Measurements from ENCODE around the gene ELP5.

Gene ELP5

GRCh38 chr17:7223375-7223774 lies 28.6 kb upstream of the ELP5 start:
- in situ Hi-C loops (cut with HindIII; ENCODE audit: low sequenced_read_pairs) = no loop called here
- no peak overlapping the region for H3K4me3 ChIP-seq (ENCODE audit: low read depth, low read length)
- no peak for TF ChIP-seq CTCF (IDR thresholded peaks at IDR 0.05; ENCODE audit: low read depth, low read length, missing control alignments)
- no peak for DNase-seq (ENCODE audit: low read depth)

DNA sequence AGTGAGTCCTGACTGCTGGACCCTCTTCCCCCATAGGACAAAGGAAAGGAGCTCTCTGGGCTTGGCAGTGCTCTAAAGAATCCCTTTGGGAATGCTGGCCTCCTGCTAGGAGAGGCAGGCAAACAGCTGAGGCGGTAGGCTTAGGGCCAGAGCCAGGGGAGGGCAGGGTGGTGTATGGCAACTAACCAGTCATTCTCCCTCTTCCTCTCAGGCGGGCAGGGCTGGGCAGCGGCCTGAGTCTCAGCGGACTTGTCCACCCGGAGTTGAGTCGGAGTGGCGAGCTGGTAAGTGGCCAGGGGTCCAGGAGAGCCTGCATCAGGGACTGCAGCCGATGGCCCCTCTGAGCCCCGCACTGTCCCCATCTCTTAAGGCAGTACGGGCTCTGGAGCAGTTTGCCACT lies 27.9 kb upstream of the ELP5 start:
- TF ChIP-seq CTCF (IDR thresholded peaks at IDR 0.05; ENCODE audit: low read depth, low read length, missing control alignments) = no peak
- in situ Hi-C loops (cut with HindIII; ENCODE audit: low sequenced_read_pairs) = no loop called here
- no peak for DNase-seq (ENCODE audit: low read depth)
- H3K4me3 ChIP-seq (ENCODE audit: low read depth, low read length) = no peak overlapping the region

DNA sequence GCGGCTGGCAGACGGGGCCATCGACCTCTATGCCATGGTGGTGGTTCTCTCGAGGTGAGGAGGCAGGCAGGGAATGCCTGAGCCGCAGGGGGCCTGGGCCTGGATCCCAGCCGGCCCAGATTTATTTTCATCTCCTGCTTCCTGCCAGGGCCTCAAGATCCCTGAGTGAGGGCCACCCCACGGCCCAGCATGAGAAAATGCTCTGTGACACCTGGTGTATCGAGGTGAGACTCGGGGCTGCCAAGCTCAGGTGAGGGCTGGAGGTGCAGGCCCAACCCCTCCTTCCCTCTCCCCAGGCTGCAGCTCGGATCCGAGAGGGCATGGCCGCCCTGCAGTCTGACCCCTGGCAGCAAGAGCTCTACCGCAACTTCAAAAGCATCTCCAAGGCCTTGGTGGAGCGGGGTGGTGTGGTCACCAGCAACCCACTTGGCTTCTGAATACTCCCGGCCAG lies 27.3 kb upstream of the ELP5 start:
- in situ Hi-C loops (cut with HindIII; ENCODE audit: low sequenced_read_pairs) = no loop called here
- no peak for TF ChIP-seq CTCF (IDR thresholded peaks at IDR 0.05; ENCODE audit: low read depth, low read length, missing control alignments)
- DNase-seq (ENCODE audit: low read depth) = no peak
- no peak overlapping the region for H3K4me3 ChIP-seq (ENCODE audit: low read depth, low read length)

GRCh38 chr17:7225711-7226331 lies 26.2 kb upstream of the ELP5 start:
- no peak overlapping the region for H3K4me3 ChIP-seq (ENCODE audit: low read depth, low read length)
- no peak for DNase-seq (ENCODE audit: low read depth)
- in situ Hi-C loops (cut with HindIII; ENCODE audit: low sequenced_read_pairs) = no loop called here

DNA sequence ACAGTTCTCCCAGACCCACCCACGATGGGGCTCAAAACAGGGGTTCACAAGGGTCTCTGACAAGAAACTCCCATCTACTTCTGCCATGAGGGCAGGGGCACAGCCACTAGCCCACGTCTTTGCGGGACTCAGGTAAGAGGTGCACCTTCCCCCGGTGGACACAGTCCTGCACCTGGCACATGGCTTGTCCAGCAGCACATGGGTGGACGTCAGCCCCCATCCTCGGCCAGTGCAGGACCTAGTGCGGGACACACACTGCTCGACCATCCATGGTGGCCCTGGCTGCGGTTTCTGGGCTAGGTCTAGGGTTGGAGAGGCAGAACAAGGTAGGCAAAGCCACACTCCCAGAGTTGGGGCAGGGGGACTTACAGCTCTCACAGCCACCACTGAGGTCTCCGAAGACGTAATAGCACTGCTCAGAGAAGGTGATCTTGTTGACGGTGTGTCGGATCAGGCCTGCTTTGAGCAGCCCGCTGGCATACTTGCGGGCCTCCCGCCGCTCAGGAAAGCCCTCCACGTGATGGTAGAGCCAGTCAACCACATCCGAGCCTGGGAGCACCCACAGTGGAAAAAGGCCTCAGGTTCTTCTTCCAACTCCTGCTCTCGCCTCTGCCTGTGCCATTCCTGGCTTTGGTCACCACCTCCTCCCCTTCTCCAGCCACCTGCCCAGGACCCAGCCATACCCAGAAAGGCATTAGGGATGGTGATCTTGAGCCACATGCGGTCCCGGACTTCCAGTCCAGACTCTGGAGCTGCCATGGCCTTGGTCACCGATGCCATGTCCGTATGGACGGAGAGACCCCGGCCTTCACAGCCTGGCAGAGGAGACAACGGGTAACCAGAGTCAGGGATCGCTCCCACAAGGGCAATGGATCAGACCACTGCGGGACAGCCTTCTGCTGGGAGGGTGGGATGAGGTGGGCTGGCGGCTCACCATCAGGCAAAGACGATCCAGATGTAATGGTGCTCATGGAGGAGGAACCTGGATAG lies 25.0 kb upstream of the ELP5 start:
- no peak overlapping the region for H3K4me3 ChIP-seq (ENCODE audit: low read depth, low read length)
- no peak for DNase-seq (ENCODE audit: low read depth)
- TF ChIP-seq CTCF (IDR thresholded peaks at IDR 0.05; ENCODE audit: low read depth, low read length, missing control alignments) = no peak
- in situ Hi-C loops (cut with HindIII; ENCODE audit: low sequenced_read_pairs) = no loop called here

More at GRCh38 chr17:7225711-7226331, 26.2 kb upstream of the ELP5 start:
- no peak for TF ChIP-seq CTCF (IDR thresholded peaks at IDR 0.05; ENCODE audit: low read depth, low read length, missing control alignments)

DNA sequence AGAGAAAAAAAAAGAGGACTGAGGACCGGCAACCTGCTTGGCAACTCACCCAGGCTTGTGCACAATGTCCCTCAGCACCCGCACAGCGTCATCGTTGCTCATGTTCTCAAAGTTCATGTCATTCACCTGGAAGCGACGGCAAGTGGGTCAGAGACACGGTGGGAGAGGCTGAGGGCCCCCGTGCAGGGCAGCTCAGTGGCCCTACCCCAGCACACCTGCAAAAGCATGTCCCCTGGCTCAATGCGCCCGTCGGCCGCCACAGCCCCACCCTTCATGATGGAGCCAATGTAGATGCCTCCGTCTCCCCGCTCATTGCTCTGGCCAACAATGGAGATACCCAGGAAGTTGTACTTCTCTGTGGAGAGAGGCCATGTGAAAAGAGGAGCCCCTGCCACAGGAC lies 23.1 kb upstream of the ELP5 start:
- DNase-seq (ENCODE audit: low read depth) = no peak
- in situ Hi-C loops (cut with HindIII; ENCODE audit: low sequenced_read_pairs) = no loop called here
- no peak overlapping the region for H3K4me3 ChIP-seq (ENCODE audit: low read depth, low read length)
- no peak for TF ChIP-seq CTCF (IDR thresholded peaks at IDR 0.05; ENCODE audit: low read depth, low read length, missing control alignments)

Measured in astrocyte of the cerebellum (primary cell).